Medulla oblongata (tissue), 1 donor: ENCODE data around the gene HAS3.
A peak's percentile ranks its signal among the peaks of the same experiment; 100 is the strongest.
"Not testable (repeated sequence)": the region's sequence is repeated elsewhere in the genome, so short reads cannot be mapped to it uniquely, and the experiment has no call there.

Experiments
- DNase-seq: peaks from one replicate; pipeline ENCODE4 v3.0.0-alpha.2; 2015; ENCODE audit errors: extremely low spot score

Gene HAS3

GRCh38 chr16:69116906-69117305, 11.5 kb downstream of the HAS3 start:
- DNase-seq, result no peak

GRCh38 chr16:69118468-69118867, 13.0 kb downstream of the HAS3 start:
- no peak for DNase-seq

- no peak for DNase-seq
These were observed 13.5 kb downstream of the HAS3 start for GRCh38 chr16:69118994-69119393.

GRCh38 chr16:69119536-69119935, 14.1 kb downstream of the HAS3 start:
- no peak for DNase-seq

GRCh38 chr16:69120096-69120664, 14.7 kb downstream of the HAS3 start:
- no peak for DNase-seq

GRCh38 chr16:69123910-69124309, 18.5 kb downstream of the HAS3 start:
- peak; percentile 77 for DNase-seq

GRCh38 chr16:69124406-69124805, 19.0 kb downstream of the HAS3 start:
- not testable (repeated sequence) for DNase-seq

GRCh38 chr16:69124961-69125360, 19.5 kb downstream of the HAS3 start:
- not testable (repeated sequence) for DNase-seq

GRCh38 chr16:69126221-69126620, 20.8 kb downstream of the HAS3 start:
- DNase-seq, result no peak

- DNase-seq, result not testable (repeated sequence)
These were observed 21.3 kb downstream of the HAS3 start for GRCh38 chr16:69126801-69127200.

- no peak for DNase-seq
These were observed 22.6 kb downstream of the HAS3 start for GRCh38 chr16:69127966-69128510.

GRCh38 chr16:69130461-69130860, 25.0 kb downstream of the HAS3 start:
- DNase-seq, result no peak

- peak; percentile 48 for DNase-seq
These were observed 25.9 kb downstream of the HAS3 start for GRCh38 chr16:69131167-69131838.

- DNase-seq, result peak; percentile 40
These were observed 26.5 kb downstream of the HAS3 start for GRCh38 chr16:69131839-69132423.

- DNase-seq, result peak; percentile 83
These were observed 27.2 kb downstream of the HAS3 start, which contains the start of the genes CHTF8 and UTP4 for GRCh38 chr16:69132424-69133252. TSS of gene CHTF8 (minus strand) at chr16:69132588. CDS start at chr16:69121458, 11,130 bp downstream. TSS of gene UTP4 (plus strand) at chr16:69132649. CDS start at chr16:69133460, 811 bp downstream.

- no peak for DNase-seq
These were observed 28.0 kb downstream of the HAS3 start for GRCh38 chr16:69133373-69133954.

- no peak for DNase-seq
These were observed 33.2 kb downstream of the HAS3 start for GRCh38 chr16:69138608-69139007.

- DNase-seq, result not testable (repeated sequence)
These were observed 34.0 kb downstream of the HAS3 start for GRCh38 chr16:69139464-69139863.

GRCh38 chr16:69141014-69141413, 35.6 kb downstream of the HAS3 start:
- DNase-seq, result no peak

- no peak for DNase-seq
These were observed 36.5 kb downstream of the HAS3 start for GRCh38 chr16:69141936-69142335.

- no peak for DNase-seq
These were observed 37.7 kb downstream of the HAS3 start for GRCh38 chr16:69143116-69143515.
